ENCODE results near the gene EHBP1L1. TPM values are rescaled to one million over a fixed set of nuclear protein-coding genes. Genes with fewer than 3 reads are reported as not detected.
A peak's percentile ranks its signal among the peaks of the same experiment; 100 is the strongest.

Gene EHBP1L1
- total RNA-seq, 1 experiment from 2014 or later, result 105 TPM

- ATAC-seq, result no peak
- peaks cover 24% of the 10 kb centered on the region for H3K79me2 ChIP-seq (ENCODE audit: insufficient read depth, low read length)
- no peak overlapping the region for H2AFZ ChIP-seq (ENCODE audit: low read depth, low read length, poor library complexity, severe bottlenecking)
- ChIA-PET CTCF (no interaction called here), POLR2A (interaction anchor here (0.6 to 1.0 kb wide), 2 partner anchors 9 to 13 kb away, joined by 3 read pairs; partner anchors contain the start of gene SCYL1), RAD21 (ENCODE audit: low non-redundant PET in 1 of 2, low total read pairs in 2 of 2, uncharacterized antibody in 2 of 2, unreplicated experiment in 2 of 2) (no interaction called here)
- no peak overlapping the region for H3K4me3 ChIP-seq (replicated peaks in 1 of 2; ENCODE audit: low read depth in 1 of 2, low read length in 2 of 2)
- H3K27ac ChIP-seq (ENCODE audit: low read depth, low read length), result peak overlapping the region; percentile 100
- no peak for TF ChIP-seq YY1 (IDR thresholded peaks at IDR 0.05; ENCODE audit: extremely low read depth, insufficient replicate concordance, low read depth, low read length)
- TF ChIP-seq POLR2AphosphoS5 (IDR thresholded peaks at IDR 0.05; ENCODE audit: low read depth, low read length), result no peak
- TF ChIP-seq EGR1 (IDR thresholded peaks at IDR 0.05; ENCODE audit: low read depth), result no peak
- no peak for TF ChIP-seq REST (IDR thresholded peaks at IDR 0.05; ENCODE audit: low read depth)
- TF ChIP-seq TCF7L2 (IDR thresholded peaks at IDR 0.05; ENCODE audit: borderline replicate concordance, extremely low read depth, insufficient read depth, insufficient read length), result no peak
- no peak for TF ChIP-seq ZFX (IDR thresholded peaks at IDR 0.05)
- TF ChIP-seq ELF1 (IDR thresholded peaks at IDR 0.05; ENCODE audit: borderline replicate concordance, low read depth), result no peak
- TF ChIP-seq, protein P1, sequence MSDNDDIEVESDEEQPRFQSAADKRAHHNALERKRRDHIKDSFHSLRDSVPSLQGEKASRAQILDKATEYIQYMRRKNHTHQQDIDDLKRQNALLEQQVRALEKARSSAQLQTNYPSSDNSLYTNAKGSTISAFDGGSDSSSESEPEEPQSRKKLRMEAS (IDR thresholded peaks at IDR 0.05), result no peak
- TF ChIP-seq EZH2 (IDR thresholded peaks at IDR 0.05), result no peak
- no peak for TF ChIP-seq POLR2A (IDR thresholded peaks at IDR 0.05; ENCODE audit: borderline replicate concordance, extremely low read depth, insufficient read depth, insufficient read length)
- TF ChIP-seq CEBPB (IDR thresholded peaks at IDR 0.05; ENCODE audit: low read depth), result no peak
- TF ChIP-seq ZNF274 (IDR thresholded peaks at IDR 0.05; ENCODE audit: low read depth, low read length), result no peak
- TF ChIP-seq SIN3A (IDR thresholded peaks at IDR 0.05; ENCODE audit: low read depth), result no peak
- TF ChIP-seq ZBTB33 (IDR thresholded peaks at IDR 0.05; ENCODE audit: extremely low read depth, insufficient replicate concordance, low read length), result no peak
- TF ChIP-seq, protein P2, sequence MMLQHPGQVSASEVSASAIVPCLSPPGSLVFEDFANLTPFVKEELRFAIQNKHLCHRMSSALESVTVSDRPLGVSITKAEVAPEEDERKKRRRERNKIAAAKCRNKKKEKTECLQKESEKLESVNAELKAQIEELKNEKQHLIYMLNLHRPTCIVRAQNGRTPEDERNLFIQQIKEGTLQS (IDR thresholded peaks at IDR 0.05), result no peak
- intact Hi-C loops (cut with micrococcal nuclease), result no loop called here
- H3K4me2 ChIP-seq (ENCODE audit: low read length), result no peak overlapping the region
- BruUV-seq (replicated peaks), result no TSS peak
- DNase-seq (ENCODE audit: low read depth, low spot score), result no peak
- H3K9ac ChIP-seq (ENCODE audit: low read length), result no peak overlapping the region
- H3K9me3 ChIP-seq (ENCODE audit: control insufficient read depth in 1 of 2, insufficient read depth in 1 of 2, low read depth in 1 of 2, low read length in 2 of 2), result no peaks in the 10 kb centered on the region
- no peaks in the 10 kb centered on the region for H3K9me2 ChIP-seq (ENCODE audit: insufficient read depth)
- H3K27me3 ChIP-seq (ENCODE audit: insufficient read depth, low read length), result no peaks in the 10 kb centered on the region
- H3K4me1 ChIP-seq (ENCODE audit: control insufficient read depth in 1 of 2, insufficient read depth in 2 of 2, low read length in 2 of 2), result peaks cover 13 to 39% of the 10 kb centered on the region in 2 experiments; a peak in 3 of 4 replicates
- H3K36me3 ChIP-seq (ENCODE audit: control insufficient read depth in 1 of 2, insufficient read depth in 2 of 2, low read length in 2 of 2), result peaks cover 4 to 5% of the 10 kb centered on the region in 2 experiments; a peak in 3 of 4 replicates
- H4K20me1 ChIP-seq (ENCODE audit: insufficient read depth), result no peaks in the 10 kb centered on the region
Measured at GRCh38 chr11:65537620-65538231, 38.1 kb upstream of the EHBP1L1 start.
